ENCODE data around the gene DPH1. TPM values are rescaled to one million over a fixed set of nuclear protein-coding genes. Genes with fewer than 3 reads are reported as not detected.

Gene DPH1
- total RNA-seq, 1 donor, result 58.7 TPM

DNA sequence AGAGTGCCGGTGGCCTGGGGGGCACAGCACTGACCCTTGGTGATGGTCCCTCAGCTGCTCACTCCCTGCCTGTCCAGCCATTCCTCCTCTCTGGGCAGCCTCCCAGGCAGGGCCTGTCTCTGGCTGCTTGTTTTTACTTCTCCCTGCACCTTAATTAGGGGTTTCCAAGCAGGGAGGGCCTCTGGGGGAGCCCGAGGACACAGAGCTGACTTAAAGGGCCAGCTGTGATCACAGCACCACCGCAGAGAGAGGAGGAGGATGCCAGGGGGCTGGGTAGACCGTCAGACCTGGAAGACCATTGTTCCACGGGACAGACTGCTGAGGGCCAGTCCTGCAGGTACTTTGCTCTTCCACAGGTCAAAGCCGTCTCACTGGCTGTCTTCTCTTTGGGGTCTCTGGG, 1.2 kb upstream of the DPH1 start:
- H3K4me3 ChIP-seq (ENCODE audit: low read depth, low read length), result no peak overlapping the region
- no peak for DNase-seq (ENCODE audit: low read depth)
- TF ChIP-seq, protein P1, sequence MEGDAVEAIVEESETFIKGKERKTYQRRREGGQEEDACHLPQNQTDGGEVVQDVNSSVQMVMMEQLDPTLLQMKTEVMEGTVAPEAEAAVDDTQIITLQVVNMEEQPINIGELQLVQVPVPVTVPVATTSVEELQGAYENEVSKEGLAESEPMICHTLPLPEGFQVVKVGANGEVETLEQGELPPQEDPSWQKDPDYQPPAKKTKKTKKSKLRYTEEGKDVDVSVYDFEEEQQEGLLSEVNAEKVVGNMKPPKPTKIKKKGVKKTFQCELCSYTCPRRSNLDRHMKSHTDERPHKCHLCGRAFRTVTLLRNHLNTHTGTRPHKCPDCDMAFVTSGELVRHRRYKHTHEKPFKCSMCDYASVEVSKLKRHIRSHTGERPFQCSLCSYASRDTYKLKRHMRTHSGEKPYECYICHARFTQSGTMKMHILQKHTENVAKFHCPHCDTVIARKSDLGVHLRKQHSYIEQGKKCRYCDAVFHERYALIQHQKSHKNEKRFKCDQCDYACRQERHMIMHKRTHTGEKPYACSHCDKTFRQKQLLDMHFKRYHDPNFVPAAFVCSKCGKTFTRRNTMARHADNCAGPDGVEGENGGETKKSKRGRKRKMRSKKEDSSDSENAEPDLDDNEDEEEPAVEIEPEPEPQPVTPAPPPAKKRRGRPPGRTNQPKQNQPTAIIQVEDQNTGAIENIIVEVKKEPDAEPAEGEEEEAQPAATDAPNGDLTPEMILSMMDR (IDR thresholded peaks at IDR 0.05; ENCODE audit: insufficient read depth, low read depth, low read length), result no peak

DNA sequence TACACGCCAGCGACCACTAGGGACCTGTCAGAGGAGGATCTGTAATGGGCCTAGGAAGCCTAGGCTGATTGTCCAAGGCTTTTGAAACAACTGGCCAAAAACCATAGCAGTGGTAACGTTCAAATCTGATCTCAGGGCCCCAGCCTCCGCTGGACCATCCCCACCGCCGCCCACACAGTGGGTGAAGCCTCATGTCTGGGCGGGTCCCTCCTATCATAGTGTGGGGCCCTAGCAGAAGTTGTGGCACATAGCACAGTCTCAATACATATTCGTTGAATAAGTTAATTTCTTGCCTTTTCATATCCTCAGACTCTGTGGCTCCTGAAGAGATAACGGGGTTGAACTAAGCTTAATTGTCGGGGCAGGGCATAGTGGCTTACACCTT, 818 bp downstream of the DPH1 start:
- H3K4me3 ChIP-seq (ENCODE audit: low read depth, low read length), result peak overlapping the region; percentile 100
- TF ChIP-seq, protein P1 (IDR thresholded peaks at IDR 0.05; ENCODE audit: insufficient read depth, low read depth, low read length), result peak; percentile 65
- DNase-seq (ENCODE audit: low read depth), result no peak

DNA sequence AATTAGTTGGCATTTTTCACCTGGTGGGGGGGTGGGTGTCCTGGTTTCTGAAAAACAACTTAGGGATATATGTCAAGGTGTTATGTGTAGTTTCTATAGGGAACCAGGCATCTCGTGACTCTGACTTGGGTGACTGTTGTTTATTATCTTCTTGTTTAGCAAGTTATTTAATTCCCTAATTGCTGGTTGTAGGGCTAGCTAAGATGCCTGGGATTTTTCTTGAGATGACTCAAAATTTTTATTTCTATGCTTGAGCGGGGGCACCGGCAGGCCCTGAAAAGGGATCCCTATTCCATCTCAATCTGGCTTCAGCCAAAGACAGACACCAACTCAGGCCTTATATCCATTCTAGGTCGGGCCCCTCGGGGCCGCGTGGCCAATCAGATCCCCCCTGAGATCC, 3.2 kb downstream of the DPH1 start:
- TF ChIP-seq, protein P1 (IDR thresholded peaks at IDR 0.05; ENCODE audit: insufficient read depth, low read depth, low read length), result no peak
- DNase-seq (ENCODE audit: low read depth), result no peak
- no peak overlapping the region for H3K4me3 ChIP-seq (ENCODE audit: low read depth, low read length)

DNA sequence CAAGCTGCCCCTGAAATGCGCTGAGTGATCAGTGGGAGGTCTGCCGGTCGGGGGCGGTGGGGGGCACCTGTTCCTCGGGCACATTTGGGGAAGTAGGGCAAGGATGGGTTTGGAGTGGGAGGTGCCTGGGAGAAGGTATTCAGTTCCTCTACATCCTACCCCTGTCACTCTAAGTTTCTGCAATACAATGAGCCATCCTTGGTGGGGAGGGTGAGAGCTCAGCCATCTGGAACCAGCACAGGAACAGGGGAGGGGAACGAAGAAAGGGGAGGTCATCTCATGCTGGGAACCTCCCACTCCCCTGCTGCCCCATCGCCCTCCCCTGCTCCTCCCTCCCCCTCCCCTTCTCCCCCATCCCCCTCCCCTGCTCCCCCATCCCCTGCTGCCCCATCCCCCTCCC, 4.2 kb downstream of the DPH1 start:
- H3K4me3 ChIP-seq (ENCODE audit: low read depth, low read length), result no peak overlapping the region
- TF ChIP-seq, protein P1 (IDR thresholded peaks at IDR 0.05; ENCODE audit: insufficient read depth, low read depth, low read length), result no peak
- no peak for DNase-seq (ENCODE audit: low read depth)

DNA sequence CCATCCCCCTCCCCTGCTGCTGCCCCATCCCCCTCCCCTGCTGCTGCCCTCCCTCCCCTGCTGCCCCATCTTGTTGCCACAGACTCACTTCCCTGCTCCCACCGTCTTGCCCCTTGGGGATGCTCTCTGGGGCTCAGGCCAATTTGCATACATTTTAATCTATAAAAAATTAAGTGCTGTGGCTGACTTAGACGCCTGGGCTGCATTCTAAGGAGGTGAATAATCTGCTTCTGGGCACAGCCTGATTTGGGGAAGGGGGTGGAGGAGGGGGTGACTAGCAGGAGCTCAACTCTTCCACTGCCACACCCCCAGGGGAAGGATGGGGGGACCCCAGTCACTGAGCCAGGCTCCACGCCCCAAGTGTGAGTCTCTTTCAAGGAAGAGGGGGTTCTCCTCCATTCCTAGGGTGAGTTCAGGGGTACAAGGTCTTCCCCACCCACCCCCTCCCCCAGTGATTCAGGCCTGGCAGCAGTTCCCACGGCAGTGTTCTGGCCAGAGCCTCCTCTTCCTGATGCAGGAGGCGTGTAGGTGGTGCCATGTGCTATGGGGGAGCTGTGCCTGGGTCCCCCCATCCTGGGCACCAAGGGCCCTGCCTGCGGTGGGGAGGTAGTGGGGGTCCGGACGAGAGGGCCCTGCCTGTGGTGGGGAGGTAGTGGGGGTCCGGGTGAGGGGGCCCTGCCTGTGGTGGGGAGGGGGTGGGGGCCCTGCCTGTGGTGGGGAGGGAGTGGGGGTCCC, 5.0 kb downstream of the DPH1 start:
- TF ChIP-seq, protein P1 (IDR thresholded peaks at IDR 0.05; ENCODE audit: insufficient read depth, low read depth, low read length), result no peak
- DNase-seq (ENCODE audit: low read depth), result no peak
- no peak overlapping the region for H3K4me3 ChIP-seq (ENCODE audit: low read depth, low read length)

DNA sequence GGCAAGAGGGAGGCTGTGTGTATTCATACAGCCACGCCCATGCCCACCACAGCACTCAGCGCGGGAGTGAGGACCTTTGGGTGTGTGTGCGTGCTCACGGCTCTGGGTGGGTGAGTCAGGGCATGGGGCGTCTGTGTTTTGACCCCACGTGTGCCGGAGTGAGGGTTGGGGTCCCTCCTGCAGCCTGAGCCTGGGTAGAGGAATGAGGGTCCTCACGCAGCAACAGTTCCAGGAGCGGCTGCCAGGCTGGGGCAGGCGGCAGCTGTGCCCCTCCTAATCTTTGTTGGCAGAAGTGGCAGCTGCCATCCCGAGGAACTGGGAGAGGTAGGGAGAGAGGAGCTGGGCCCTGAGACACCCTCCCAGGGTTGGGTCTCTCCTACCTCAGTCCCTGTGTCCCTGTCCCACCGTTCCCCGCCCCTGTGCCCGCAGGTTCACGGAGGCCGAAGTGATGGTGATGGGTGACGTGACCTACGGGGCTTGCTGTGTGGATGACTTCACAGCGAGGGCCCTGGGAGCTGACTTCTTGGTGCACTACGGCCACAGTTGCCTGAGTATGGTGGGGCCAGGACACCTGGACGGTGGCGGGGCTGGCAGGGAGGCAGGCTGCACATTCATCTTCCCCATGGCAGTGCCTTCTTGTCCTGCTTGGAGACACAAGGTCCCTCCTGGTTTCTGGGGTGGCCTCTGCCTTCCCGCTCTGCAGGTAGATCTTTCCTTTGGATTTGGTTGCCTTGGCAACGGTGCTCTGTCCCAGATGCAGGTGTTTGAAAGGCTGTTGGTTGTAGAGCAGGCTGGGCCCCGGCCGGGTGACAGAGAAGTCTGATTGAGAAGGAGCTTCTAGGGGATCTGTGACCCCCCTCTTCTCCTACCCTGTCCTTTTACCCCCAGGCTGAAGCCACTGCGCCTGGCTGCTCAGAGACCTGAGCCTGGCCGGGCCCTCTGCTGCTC, 5.9 kb downstream of the DPH1 start:
- TF ChIP-seq, protein P1 (IDR thresholded peaks at IDR 0.05; ENCODE audit: insufficient read depth, low read depth, low read length), result no peak
- no peak for DNase-seq (ENCODE audit: low read depth)
- H3K4me3 ChIP-seq (ENCODE audit: low read depth, low read length), result no peak overlapping the region
